Measurements from ENCODE around the gene PAK6. TPM values are rescaled to one million over a fixed set of nuclear protein-coding genes. Genes with fewer than 3 reads are reported as not detected.

PAK6 gene
- total RNA-seq, 1 experiment from 2014 or later, result 0.84 TPM

- Histone ChIP-seq H3K36me3 (ENCODE audit: insufficient read depth, low read length, poor library complexity, severe bottlenecking) (peaks cover 21% of the 10 kb centered on the region), H3K27ac (ENCODE audit: low read depth, low read length, poor library complexity, severe bottlenecking) (no peak overlapping the region), H3K9me3 (ENCODE audit: low read depth, low read length, poor library complexity, severe bottlenecking) (no peaks in the 10 kb centered on the region), H3K4me3 (ENCODE audit: low read depth, low read length, poor library complexity, severe bottlenecking) (no peak overlapping the region), H3K4me1 (ENCODE audit: insufficient read depth, low read length, poor library complexity, severe bottlenecking) (no peaks in the 10 kb centered on the region), H3K27me3 (replicated peaks; ENCODE audit: insufficient read depth, low read depth, low read length, poor library complexity) (no peaks in the 10 kb centered on the region)
- ChIA-PET POLR2A (ENCODE audit: low non-redundant PET) (interaction anchor here (0.6 kb wide), 1 partner anchor 906 kb away, joined by 3 read pairs; no protein-coding TSS in a partner anchor), CTCF (no interaction called here)
- no TSS peak for BruUV-seq (replicated peaks)
- no peak for DNase-seq (ENCODE audit: low spot score)
- intact Hi-C loops (cut with micrococcal nuclease; ENCODE audit: unreplicated experiment), result no loop called here
- TF ChIP-seq CTCF (conservative IDR thresholded peaks at IDR 0.05; ENCODE audit: low read depth, low read length) (no peak), EZH2 (IDR thresholded peaks at IDR 0.05; ENCODE audit: borderline replicate concordance, low read depth, low read length, poor library complexity, severe bottlenecking) (no peak)
Observed at GRCh38 chr15:40232625-40233070, 6.2 kb upstream of the PAK6 start.

GRCh38 chr15:40233727-40234577 lies 4.9 kb upstream of the PAK6 start:
- Histone ChIP-seq H3K9me3 (ENCODE audit: low read depth, low read length, poor library complexity, severe bottlenecking) (no peaks in the 10 kb centered on the region), H3K36me3 (ENCODE audit: insufficient read depth, low read length, poor library complexity, severe bottlenecking) (peaks cover 11% of the 10 kb centered on the region), H3K4me1 (ENCODE audit: insufficient read depth, low read length, poor library complexity, severe bottlenecking) (peaks cover 2% of the 10 kb centered on the region), H3K27me3 (replicated peaks; ENCODE audit: insufficient read depth, low read depth, low read length, poor library complexity) (no peaks in the 10 kb centered on the region), H3K27ac (ENCODE audit: low read depth, low read length, poor library complexity, severe bottlenecking) (no peak overlapping the region), H3K4me3 (ENCODE audit: low read depth, low read length, poor library complexity, severe bottlenecking) (no peak overlapping the region)
- POLR2A ChIA-PET (ENCODE audit: low non-redundant PET), result no interaction called here
- no TSS peak for BruUV-seq (replicated peaks)
- no peak for DNase-seq (ENCODE audit: low spot score)
- CTCF ChIA-PET, result no interaction called here
- intact Hi-C loops (cut with micrococcal nuclease; ENCODE audit: unreplicated experiment), result no loop called here
- TF ChIP-seq CTCF (conservative IDR thresholded peaks at IDR 0.05; ENCODE audit: low read depth, low read length), result no peak
- no peak for TF ChIP-seq EZH2 (IDR thresholded peaks at IDR 0.05; ENCODE audit: borderline replicate concordance, low read depth, low read length, poor library complexity, severe bottlenecking)

GRCh38 chr15:40234783-40235182 lies 4.1 kb upstream of the PAK6 start:
- CTCF ChIA-PET, result no interaction called here
- Histone ChIP-seq H3K27me3 (replicated peaks; ENCODE audit: insufficient read depth, low read depth, low read length, poor library complexity) (no peaks in the 10 kb centered on the region), H3K4me3 (ENCODE audit: low read depth, low read length, poor library complexity, severe bottlenecking) (no peak overlapping the region), H3K36me3 (ENCODE audit: insufficient read depth, low read length, poor library complexity, severe bottlenecking) (peaks cover 3% of the 10 kb centered on the region), H3K9me3 (ENCODE audit: low read depth, low read length, poor library complexity, severe bottlenecking) (no peaks in the 10 kb centered on the region), H3K4me1 (ENCODE audit: insufficient read depth, low read length, poor library complexity, severe bottlenecking) (peaks cover 9% of the 10 kb centered on the region), H3K27ac (ENCODE audit: low read depth, low read length, poor library complexity, severe bottlenecking) (no peak overlapping the region)
- TF ChIP-seq EZH2 (IDR thresholded peaks at IDR 0.05; ENCODE audit: borderline replicate concordance, low read depth, low read length, poor library complexity, severe bottlenecking), result no peak
- TF ChIP-seq CTCF (conservative IDR thresholded peaks at IDR 0.05; ENCODE audit: low read depth, low read length), result no peak
- intact Hi-C loops (cut with micrococcal nuclease; ENCODE audit: unreplicated experiment), result no loop called here
- BruUV-seq (replicated peaks), result no TSS peak
- POLR2A ChIA-PET (ENCODE audit: low non-redundant PET), result no interaction called here
- DNase-seq (ENCODE audit: low spot score), result no peak
